NCI-H774 (cell line): ENCODE data around the gene MAS1L.

Source experiments
- DNase-seq: peaks from one replicate; lab custom pipeline; 2025; lab: John Stamatoyannopoulos, UW

Gene MAS1L

GRCh38 chr6:29487660-29488059 is at the start of gene MAS1L:
MAS1L (minus strand) TSS chr6:29487956; CDS start chr6:29487902, 54 bp downstream.
- no peak for DNase-seq

DNA sequence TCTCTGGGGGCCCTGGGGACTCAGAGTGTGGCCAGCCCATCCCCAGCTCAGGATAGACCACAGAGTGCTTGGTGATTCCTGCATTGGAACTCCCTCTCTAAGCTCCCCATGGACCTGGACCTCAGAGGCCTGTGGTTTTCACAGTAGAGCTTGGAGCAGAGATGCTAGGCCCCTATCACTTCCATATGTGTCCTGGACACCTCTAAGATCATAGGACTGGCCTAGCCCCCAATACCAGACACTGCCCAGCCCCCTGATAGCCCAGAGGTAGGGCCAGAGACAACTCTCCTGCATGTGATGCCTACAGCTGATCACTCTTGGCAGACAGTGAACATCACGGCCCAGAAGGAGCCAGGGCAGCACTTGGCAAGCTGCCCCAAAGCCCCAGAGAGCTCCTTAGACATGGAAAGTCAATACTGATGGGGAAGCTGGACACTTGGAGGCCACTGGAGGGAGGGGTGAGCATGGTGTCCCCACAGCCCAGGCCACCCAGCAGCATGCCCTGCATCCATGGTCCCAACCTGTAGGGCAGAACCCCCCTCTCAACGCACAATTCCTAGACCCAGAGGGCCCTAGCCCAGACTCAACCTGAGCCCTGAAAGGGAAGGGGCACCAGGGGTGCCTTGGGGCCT is 44.7 kb upstream of the MAS1L start:
- no peak for DNase-seq

DNA sequence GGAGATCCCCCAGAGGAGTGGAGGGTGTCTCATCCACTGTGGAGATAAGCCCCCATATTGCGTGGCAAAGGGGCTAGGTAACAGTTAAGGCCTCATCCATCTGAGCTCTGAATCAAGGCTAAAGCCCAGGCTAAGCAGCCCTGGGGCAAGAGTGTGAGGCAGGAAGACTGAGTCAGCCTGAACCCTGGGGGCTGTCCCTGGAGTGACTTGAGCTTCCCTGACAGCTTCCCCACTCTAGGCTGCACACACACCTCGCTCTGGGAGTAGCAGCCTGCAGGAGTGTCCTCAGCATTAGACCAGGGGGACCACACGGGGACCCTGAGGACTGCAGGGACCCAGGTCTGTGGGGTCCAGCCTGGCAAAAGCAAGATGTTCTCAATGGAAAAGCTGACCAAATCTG is 43.9 kb upstream of the MAS1L start:
- DNase-seq: no peak

- no peak for DNase-seq
Measured at GRCh38 chr6:29530671-29531310, 43.0 kb upstream of the MAS1L start.

GRCh38 chr6:29529956-29530355 is 42.2 kb upstream of the MAS1L start:
- DNase-seq: no peak

DNA sequence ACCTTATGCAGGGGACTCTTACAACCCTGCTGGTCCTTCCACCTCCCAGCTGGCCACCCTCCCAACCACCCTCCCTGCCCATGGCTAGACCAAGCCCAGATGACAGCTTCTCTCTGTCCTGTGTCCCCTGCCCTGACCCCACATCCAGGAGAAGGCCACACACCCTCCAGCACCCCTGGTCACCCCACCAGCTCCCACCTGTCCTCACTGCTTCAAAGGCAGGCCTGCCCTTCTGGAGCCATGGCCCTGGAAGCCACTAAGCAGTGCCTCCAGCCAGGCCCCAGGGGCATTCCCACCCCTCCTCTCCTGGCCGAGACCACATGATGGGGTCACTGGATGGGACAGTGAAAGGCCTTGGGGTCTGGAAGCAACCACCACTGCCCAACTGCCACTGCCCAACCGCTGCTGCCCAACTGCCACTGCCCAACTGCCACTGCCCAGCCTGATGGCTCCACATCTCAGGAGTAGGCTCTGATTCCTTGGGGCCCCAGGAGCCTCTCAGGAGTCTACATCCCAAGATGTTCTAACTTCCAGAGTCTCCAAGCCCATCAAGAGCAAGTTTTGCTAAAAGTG is 41.3 kb upstream of the MAS1L start:
- no peak for DNase-seq

DNA sequence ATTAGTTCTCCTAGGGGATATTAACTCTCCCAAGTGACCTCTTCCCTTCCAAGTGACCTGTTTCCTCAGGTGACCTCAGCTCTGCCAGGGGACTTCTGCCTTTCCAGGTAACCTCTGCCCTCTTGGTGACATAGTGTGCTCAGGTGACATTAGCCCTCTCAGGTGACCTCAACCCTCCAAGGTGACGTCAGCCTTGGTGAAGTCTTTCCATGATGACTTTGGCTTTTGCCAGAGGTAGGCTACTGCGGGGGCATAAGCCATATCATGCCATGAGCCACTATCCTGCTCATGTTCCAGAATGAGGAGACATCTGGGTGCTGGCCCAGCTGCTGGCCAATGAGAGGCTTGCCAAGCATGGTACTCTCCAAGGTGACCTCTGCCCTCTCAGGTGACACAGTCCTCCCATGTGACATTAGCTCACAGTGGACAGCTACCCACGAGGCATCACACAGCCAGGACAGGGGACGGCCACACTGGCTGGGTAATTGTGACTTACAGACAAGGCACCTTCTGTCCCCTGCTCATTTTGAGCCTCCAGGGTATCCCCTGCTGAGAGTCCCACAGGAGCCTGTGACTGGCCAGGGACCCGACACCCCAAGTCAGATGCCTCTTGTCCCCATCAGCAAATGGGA is 40.7 kb upstream of the MAS1L start:
- DNase-seq: no peak

DNA sequence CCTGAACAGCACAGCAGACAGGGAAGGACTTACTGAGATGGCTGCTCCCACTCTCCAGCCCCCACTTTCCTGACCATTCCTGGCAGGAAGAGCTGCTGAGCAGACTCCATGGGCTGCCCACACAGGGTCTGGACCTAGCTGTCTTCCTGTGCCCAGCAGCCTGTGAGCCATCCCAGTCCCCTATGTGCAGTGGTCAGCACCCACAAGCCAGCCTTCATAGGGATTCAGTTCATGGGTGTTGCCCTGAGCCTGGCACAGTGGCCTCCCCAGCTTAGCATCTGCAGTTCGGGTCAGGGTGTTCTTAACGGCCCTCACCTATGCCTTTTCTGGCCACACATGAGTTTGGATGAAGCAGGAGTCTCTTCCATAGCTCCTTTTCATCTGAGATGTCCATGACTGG is 39.8 kb upstream of the MAS1L start:
- no peak for DNase-seq

- no peak for DNase-seq
Measured at GRCh38 chr6:29527126-29527525, 39.4 kb upstream of the MAS1L start.

- DNase-seq: no peak
Measured at GRCh38 chr6:29525311-29525639, 37.5 kb upstream of the MAS1L start.

GRCh38 chr6:29524444-29525310 is 36.9 kb upstream of the MAS1L start:
- DNase-seq: no peak

GRCh38 chr6:29524044-29524443 is 36.3 kb upstream of the MAS1L start:
- DNase-seq: no peak

GRCh38 chr6:29522227-29522626 is 34.5 kb upstream of the MAS1L start:
- DNase-seq: no peak

DNA sequence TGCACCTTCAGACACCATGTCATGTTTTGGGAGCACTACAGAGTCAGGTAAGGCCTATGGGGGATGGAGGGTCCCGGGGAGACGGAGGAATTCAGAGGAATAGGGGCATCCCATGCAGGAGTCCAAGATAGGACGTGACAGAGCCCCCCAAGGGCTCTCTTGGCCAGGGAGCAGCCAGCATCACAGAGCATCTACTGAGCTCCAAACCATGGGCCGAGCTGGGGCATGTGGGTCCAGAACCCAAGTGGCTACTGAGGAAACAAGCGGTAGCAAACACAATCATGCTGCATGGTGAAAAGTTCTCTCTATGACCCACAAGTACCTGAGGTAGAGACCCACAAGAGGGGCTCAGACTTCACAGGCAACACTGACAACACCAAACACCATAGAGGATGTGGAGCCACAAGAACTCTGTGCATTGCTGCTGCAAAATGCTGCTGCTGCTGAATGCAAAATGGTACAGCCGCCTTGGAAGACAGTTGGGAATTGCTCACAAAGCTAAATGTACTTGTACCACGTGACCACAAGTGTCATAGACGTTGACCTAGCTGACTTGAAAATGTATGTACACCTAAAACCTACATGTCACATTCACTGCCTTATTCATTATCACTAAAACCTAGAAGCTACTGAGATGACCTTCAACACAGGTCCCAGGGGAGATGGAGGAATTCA is 33.4 kb upstream of the MAS1L start:
- no peak for DNase-seq

- no peak for DNase-seq
Measured at GRCh38 chr6:29520232-29520631, 32.5 kb upstream of the MAS1L start.

GRCh38 chr6:29519291-29520010 is 31.7 kb upstream of the MAS1L start:
- DNase-seq: no peak

DNA sequence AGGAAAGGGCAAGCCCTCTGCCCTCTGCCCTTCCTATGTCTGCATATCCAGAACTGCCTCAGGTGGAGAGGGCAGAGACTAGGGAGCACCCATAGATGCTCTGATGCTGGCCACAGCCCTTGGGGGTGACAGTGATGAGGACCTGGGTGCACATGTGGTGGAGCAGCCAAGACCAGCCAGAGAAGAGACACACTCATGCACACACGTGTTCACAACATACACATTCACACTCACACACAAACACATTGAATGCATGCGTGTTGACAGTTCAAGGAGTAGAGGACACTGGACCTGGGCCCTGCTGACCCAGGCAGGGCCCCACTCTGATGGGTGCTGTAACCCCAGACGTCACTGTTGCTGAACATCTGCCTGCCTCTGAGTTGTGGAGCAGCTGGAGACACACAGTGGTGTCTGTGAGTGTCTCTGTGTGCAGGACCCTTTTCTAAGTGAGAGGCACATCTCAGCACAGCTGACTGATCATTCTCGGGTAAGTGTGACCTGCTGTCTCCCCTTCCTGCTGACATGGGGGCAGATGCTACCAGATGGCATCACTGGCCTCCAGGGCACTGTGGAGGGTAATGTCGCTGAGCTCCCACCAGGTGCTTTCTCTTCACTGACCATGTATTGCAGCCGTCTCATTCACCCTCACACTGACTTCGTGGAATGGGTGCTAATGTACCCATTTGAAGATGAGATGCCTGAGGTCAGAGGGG is 30.1 kb upstream of the MAS1L start:
- no peak for DNase-seq

DNA sequence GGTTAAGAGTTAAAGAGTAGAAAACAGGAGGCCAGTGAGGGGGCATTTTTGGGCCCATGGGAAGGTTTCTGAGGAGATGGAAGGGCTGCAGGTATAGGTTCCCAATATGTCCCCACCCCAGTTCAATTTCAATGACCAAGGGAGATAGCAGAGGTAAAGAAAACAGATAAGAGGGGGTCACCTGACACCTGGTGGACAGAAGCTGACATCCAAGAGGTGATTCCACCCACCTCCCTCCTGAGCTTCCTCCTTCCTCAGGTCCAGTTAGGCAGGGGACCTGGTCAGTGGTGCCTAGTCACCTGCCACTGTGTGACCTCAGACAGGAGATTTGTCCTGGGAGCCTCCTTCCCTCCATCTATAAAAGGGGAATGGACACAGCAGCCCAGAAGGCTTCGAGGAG is 29.5 kb upstream of the MAS1L start:
- no peak for DNase-seq

GRCh38 chr6:29516108-29516507 is 28.4 kb upstream of the MAS1L start:
- DNase-seq: no peak

GRCh38 chr6:29510746-29511300 is 23.1 kb upstream of the MAS1L start:
- DNase-seq: no peak
